ENCODE results near the gene FBXO9.

GRCh38 chr6:53058388-53059195 lies 6.6 kb upstream of the FBXO9 start:
- TF ChIP-seq CTCF (IDR thresholded peaks at IDR 0.05; ENCODE audit: insufficient read depth, low read length, poor library complexity, severe bottlenecking) (no peak), EZH2phosphoT487 (conservative IDR thresholded peaks at IDR 0.05; ENCODE audit: low read length) (no peak)
